Retina (tissue), 1 donor: ENCODE results near the gene POLR1G.

ENCODE experiments used
- DNase-seq: peaks from one replicate; pipeline ENCODE4 v3.0.0-alpha.2; 2016

The POLR1G gene

GRCh38 chr19:45446944-45447343 is 40.5 kb downstream of the POLR1G start:
- DNase-seq = no peak

DNA sequence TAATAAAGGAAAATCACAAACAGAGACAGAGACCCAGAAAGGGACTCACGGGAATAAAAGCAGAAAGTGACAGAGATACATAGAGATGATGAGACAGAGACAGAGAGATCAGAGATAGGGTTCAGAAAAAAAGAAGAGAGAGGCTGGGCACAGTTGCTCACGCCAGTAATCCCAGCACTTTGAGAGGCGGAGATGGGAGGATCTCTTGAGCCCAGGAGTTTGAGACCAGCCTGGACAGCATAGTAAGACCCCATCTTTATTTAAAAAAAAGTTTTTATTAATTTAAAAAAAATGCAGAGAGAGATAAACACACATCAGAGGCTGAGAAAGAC is 41.9 kb downstream of the POLR1G start:
- no peak for DNase-seq

GRCh38 chr19:45448887-45449299 is 42.4 kb downstream of the POLR1G start:
- DNase-seq = no peak

- DNase-seq = no peak
Measured at GRCh38 chr19:45450012-45450333, 43.5 kb downstream of the POLR1G start.

DNA sequence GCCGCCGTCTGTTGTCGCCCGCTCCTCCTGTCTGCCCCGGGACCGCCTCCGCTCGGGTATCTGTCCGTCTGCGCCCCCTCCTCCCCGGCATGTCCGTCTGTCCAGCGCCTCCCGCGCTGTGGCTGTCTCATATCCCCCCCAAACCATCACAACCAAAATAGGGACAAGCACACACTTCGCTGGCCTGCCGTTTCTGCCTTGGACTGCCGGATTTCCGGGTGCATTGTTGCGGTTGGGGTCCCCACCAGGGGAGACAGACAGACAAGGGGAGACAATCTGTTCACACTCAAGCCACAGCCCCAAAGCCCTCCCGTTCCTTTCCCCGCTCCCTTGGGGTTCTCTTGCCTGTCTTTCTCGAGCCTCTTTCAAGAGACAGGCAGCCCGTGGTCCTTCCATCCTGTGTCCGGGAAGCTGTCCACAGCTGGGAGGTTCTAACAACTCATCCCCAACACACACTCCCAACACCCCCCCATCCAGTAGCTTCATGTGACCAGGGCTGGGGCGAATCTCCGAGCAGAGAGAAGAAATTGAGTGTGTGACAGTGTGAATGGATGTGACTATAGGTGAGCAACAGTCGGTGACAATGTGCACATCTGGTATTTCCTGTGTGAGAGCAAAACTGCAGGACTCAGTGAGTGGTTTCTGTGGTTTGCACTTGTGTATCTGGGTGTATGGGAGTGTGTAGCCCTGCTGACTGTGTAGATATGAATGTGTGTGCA is 44.8 kb downstream of the POLR1G start:
- DNase-seq = no peak

DNA sequence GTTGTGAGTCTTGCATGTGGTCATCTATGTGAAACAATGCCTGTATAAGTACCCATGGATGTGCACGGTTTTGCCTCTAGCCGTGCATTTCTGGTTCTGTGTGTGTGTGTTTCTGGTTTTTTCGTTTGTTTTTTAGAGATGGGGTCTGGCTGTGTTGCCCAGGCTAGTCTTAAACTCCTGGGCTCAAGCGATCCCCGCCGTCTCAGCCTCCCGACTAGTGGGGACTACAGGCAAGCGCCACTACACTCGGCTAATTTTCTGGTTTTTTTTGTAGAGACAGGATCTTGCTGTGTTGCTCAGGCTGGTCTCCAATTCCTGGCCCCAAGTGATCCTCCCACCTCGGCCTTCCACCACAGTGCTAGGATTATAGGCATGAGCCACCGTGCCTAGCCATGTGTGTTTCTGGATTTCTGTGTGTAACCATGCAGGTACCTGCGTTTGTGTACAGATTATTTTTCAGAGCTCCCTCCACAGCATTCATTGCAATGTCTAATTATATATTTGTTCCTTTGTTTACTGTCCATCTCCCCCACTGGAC is 45.5 kb downstream of the POLR1G start:
- DNase-seq = no peak

DNA sequence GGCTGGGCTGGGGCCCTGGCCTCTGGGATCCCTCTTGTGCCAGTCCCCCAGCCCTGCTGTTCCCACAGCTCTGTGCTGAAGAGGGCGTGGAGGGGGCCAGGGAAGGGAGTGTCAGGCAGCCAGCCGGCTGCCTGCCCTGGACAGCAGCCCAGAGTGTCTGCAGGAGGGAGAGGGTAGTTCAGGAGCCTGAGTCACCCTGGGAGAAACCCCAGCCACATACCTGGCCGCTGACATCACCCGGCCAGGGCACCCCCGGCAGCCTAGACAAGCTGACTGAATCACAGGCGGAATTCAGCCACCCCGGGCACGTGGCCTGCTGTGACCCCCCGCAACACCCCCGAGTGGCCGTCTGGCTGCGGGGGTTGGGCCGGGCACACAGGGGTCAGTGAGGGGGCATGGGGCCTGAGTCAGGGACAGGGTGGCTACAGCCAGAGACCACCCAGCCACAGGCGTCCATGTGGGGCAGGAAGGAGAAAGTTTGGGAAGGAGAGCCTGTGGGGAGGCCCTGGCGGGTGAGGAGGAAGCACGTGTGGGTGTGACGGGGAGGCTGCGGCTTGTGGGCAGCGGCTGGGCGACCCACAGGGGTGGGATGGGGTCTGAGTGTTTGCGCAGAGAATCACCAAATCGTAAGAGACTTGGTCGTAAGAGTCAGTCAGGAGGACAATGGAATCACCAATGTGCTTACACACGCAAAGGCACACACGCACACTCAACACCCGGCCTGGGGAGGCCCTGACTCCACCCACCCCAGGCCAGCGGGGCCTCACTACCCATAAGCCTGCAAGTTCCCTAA is 49.5 kb downstream of the POLR1G start:
- peak; percentile 82 for DNase-seq

GRCh38 chr19:45456500-45456815 is 50.0 kb downstream of the POLR1G start:
- DNase-seq = no peak

DNA sequence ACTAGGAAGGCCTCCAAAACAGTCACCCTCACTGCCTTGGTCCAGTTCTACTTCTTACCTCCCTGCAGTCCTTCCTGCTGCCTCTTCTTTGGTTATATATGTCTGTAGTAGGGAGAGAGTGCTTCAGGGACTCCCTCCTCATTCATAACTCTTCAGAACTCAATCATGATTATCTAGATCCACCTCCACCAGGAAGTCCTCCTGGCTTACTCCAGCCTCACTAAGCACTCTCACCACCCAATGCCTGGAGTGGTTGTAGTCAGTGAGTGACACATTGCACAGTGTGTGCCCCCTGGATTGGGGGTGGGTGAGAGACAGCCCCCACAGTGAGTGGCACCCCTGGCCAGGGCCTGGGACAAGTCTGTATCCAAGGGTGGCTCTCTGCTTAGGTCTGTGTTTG is 51.3 kb downstream of the POLR1G start:
- DNase-seq = no peak
